K562 (cell line): ENCODE data around the gene IFITM2. TPM values are rescaled to one million over a fixed set of nuclear protein-coding genes. Genes with fewer than 3 reads are reported as not detected.
"Not testable (repeated sequence)": the region's sequence is repeated elsewhere in the genome, so short reads cannot be mapped to it uniquely, and the experiment has no call there.

Experiments used
- MNT ChIP-seq, 2 experiments: fragments of 450-650 bp; conservative IDR thresholded peaks; 2 replicates each; pipeline ENCODE4 v1.6.1; 2017; ENCODE audit warnings: mild to moderate bottlenecking in 2 of 2, moderate library complexity in 2 of 2
- REST ChIP-seq, 2 experiments: fragments of 450-650 bp; formaldehyde crosslinking in 1 of 2; IDR thresholded peaks; 2 replicates each; pipeline versions ENCODE4 v1.4.0 to v1.6.1; 2014 to 2020; ENCODE audit warnings: mild to moderate bottlenecking in 2 of 2, borderline replicate concordance in 1 of 2, low read depth in 1 of 2
- SUPT5H ChIP-seq: fragments of 450-650 bp; IDR thresholded peaks from 2 replicates; pipeline ENCODE4 v1.6.1; 2016
- polyA plus RNA-seq, 8 experiments: library from polyadenylated mRNA; depleted of rRNA in 4 of 8; stranded (reverse) in 5 of 8; unstranded in 3 of 8; fragments of >200 nt; fragmentation: Nextera tagmentation in 2 of 8; fragmentation: Illumina TruSeq in 1 of 8; extraction: Ambion mirVana in 2 of 8; extraction: Trizol in 1 of 8; gene quantifications; 2 replicates each; pipeline versions ENCODE4 v1.2.1 to v1.2.3, GENCODE V29; 2011 to 2014; ENCODE audit warnings: inconsistent platforms in 1 of 8, missing spikeins in 1 of 8
- total RNA-seq, 7 experiments: library from RNA; depleted of rRNA in 6 of 7; stranded (reverse); fragments of >200 nt in 6 of 7; fragmentation: Illumina TruSeq in 2 of 7; extraction: Trizol in 2 of 7; gene quantifications; 2 replicates each; pipeline versions ENCODE4 v1.2.1 to v1.2.3, GENCODE V29; 2011 to 2021; ENCODE audit warnings: low replicate concordance in 1 of 7

IFITM2 gene
- total and polyA plus RNA-seq, 9 of the 15 experiments (the other 6 are each of a cell fraction or from before 2014, with no cell fraction given) = 52.8 to 4,872 (median 356) TPM

GRCh38 chr11:307766-308708 is at the start of gene IFITM2 (continued):
- TF ChIP-seq REST (IDR thresholded peaks at IDR 0.05; ENCODE audit: borderline replicate concordance) = peak; percentile 49
- not testable (repeated sequence) for TF ChIP-seq REST (CRISPR knock-in tag; IDR thresholded peaks at IDR 0.05; ENCODE audit: low read depth)
- TF ChIP-seq MNT (conservative IDR thresholded peaks at IDR 0.05) = 0 out of 4 replicates have a peak, but pooled peaks of 1 of the 2 experiments have one; percentile 40
- 0 out of 2 replicates have a peak, but pooled peaks have one; percentile 38 for TF ChIP-seq SUPT5H
